Measurements from ENCODE around the gene TPRX1.
A peak's percentile ranks its signal among the peaks of the same experiment; 100 is the strongest.

Gene TPRX1

GRCh38 chr19:47760632-47760999, 43.7 kb downstream of the TPRX1 start:
- Histone ChIP-seq H3K27me3 (ENCODE audit: control insufficient read depth in 1 of 2, insufficient read depth in 1 of 2, low read length in 2 of 2) (no peaks in the 10 kb centered on the region), H3K9ac (ENCODE audit: low read length) (no peak overlapping the region)

GRCh38 chr19:47758443-47758804, 45.9 kb downstream of the TPRX1 start:
- Histone ChIP-seq H3K27me3 (ENCODE audit: control insufficient read depth in 1 of 2, insufficient read depth in 1 of 2, low read length in 2 of 2) (no peaks in the 10 kb centered on the region), H3K36me3 (ENCODE audit: control insufficient read depth in 1 of 2, insufficient read depth in 2 of 2, low read depth in 1 of 2, low read length in 2 of 2) (peaks cover 61 to 66% of the 10 kb centered on the region in 2 experiments), H3K4ac (ENCODE audit: low read depth in 1 of 2, low read length in 2 of 2) (no peak overlapping the region), H3K4me1 (ENCODE audit: control insufficient read depth, insufficient read depth, low read depth, low read length) (no peaks in the 10 kb centered on the region), H2AK5ac (ENCODE audit: low read length, severe bottlenecking) (no peak overlapping the region), H3K4me2 (ENCODE audit: low read length, poor library complexity, severe bottlenecking) (no peak overlapping the region), H2BK15ac (ENCODE audit: low read depth, poor library complexity, severe bottlenecking) (no peak overlapping the region), H3K18ac (ENCODE audit: low read depth in 1 of 2, low read length in 2 of 2) (no peak overlapping the region), H2AFZ (ENCODE audit: low read depth, low read length) (no peak overlapping the region), H3K9me3 (ENCODE audit: control insufficient read depth, low read length) (no peaks in the 10 kb centered on the region), H4K91ac (ENCODE audit: low read length) (no peak overlapping the region), H3K23ac (ENCODE audit: low read length in 2 of 2) (no peak overlapping the region), H3K4me3 (ENCODE audit: insufficient read depth in 1 of 2, low read depth in 1 of 2, low read length in 2 of 2) (no peak overlapping the region), H4K8ac (ENCODE audit: low read length) (no peak overlapping the region), H3K14ac (ENCODE audit: low read length in 2 of 2) (no peak overlapping the region), H2BK120ac (ENCODE audit: low read depth, low read length) (no peak overlapping the region), H3K27ac (ENCODE audit: low read length, poor library complexity, severe bottlenecking) (no peak overlapping the region), H2BK12ac (ENCODE audit: low read length in 2 of 2) (no peak overlapping the region), H2BK5ac (ENCODE audit: low read depth, low read length, poor library complexity, severe bottlenecking) (no peak overlapping the region), H3K9ac (ENCODE audit: low read length) (no peak overlapping the region), H3K79me1 (replicated peaks; ENCODE audit: low read length, poor library complexity, severe bottlenecking) (peaks cover 17% of the 10 kb centered on the region)
- no peak for DNase-seq
- over 99% methylated on average over 5 of the region's 5 CpGs for WGBS

More at GRCh38 chr19:47760632-47760999, 43.7 kb downstream of the TPRX1 start:
- Histone ChIP-seq H2BK12ac (ENCODE audit: low read length in 2 of 2) (no peak overlapping the region), H3K9me3 (ENCODE audit: control insufficient read depth, low read length) (no peaks in the 10 kb centered on the region), H3K4me2 (ENCODE audit: low read length, poor library complexity, severe bottlenecking) (no peak overlapping the region), H3K23ac (ENCODE audit: low read length in 2 of 2) (no peak overlapping the region), H2BK5ac (ENCODE audit: low read depth, low read length, poor library complexity, severe bottlenecking) (no peak overlapping the region), H2AFZ (ENCODE audit: low read depth, low read length) (no peak overlapping the region), H3K14ac (ENCODE audit: low read length in 2 of 2) (no peak overlapping the region), H3K18ac (ENCODE audit: low read depth in 1 of 2, low read length in 2 of 2) (no peak overlapping the region), H3K4ac (ENCODE audit: low read depth in 1 of 2, low read length in 2 of 2) (no peak overlapping the region), H3K79me1 (replicated peaks; ENCODE audit: low read length, poor library complexity, severe bottlenecking) (peaks cover 5% of the 10 kb centered on the region), H3K4me1 (ENCODE audit: control insufficient read depth, insufficient read depth, low read depth, low read length) (peaks cover 2% of the 10 kb centered on the region), H3K27ac (ENCODE audit: low read length, poor library complexity, severe bottlenecking) (no peak overlapping the region), H2BK15ac (ENCODE audit: low read depth, poor library complexity, severe bottlenecking) (no peak overlapping the region), H3K36me3 (ENCODE audit: control insufficient read depth in 1 of 2, insufficient read depth in 2 of 2, low read depth in 1 of 2, low read length in 2 of 2) (peaks cover 44 to 46% of the 10 kb centered on the region in 2 experiments), H4K91ac (ENCODE audit: low read length) (no peak overlapping the region), H2AK5ac (ENCODE audit: low read length, severe bottlenecking) (no peak overlapping the region), H3K4me3 (ENCODE audit: insufficient read depth in 1 of 2, low read depth in 1 of 2, low read length in 2 of 2) (no peak overlapping the region), H2BK120ac (ENCODE audit: low read depth, low read length) (no peak overlapping the region), H4K8ac (ENCODE audit: low read length) (no peak overlapping the region)
- 87% methylated on average over 5 of the region's 5 CpGs for WGBS
- no peak for DNase-seq

DNA sequence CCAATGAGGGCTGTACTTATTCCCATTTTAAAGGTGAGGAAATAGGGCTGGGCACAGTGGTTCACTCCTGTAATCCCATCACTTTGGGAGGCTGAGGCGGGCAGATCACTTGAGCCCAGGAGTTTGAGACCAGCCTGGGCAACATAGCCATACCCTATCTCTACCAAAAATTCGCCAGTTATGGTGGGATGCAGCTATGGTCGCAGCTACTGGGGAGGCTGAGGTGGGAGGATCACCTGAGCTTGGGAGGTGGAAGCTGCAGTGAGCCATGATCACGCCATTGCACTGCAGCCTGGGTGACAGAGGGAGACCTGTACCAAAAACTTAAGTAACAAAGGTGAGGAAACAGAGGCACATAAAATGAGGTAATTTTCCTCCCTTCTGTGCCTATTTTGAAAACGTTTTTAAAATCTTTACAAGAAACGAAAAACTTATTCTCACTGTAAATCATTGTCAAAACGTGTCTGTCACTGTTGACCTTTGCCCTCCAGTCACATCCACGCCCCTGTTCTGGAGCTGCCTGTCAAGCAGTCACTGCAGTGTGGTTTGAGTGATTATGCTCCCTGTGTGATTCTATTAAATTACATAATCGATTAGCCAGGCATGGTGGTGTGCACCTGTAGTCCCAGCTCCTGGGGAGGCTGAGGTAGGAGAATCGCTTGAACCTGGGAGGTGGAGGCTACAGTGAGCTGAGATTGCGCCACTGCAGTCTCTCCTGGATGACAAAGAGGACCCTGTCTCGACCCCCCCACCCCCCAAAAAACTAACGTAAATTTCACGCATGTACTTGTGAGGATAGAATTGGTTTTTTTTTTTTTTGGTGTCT, 46.5 kb downstream of the TPRX1 start:
- no peak overlapping the region for H4K91ac ChIP-seq (ENCODE audit: low read length)
- no peak overlapping the region for H2BK12ac ChIP-seq (ENCODE audit: low read length in 2 of 2)
- no peak overlapping the region for H2AFZ ChIP-seq (ENCODE audit: low read depth, low read length)
- H3K36me3 ChIP-seq (ENCODE audit: control insufficient read depth in 1 of 2, insufficient read depth in 2 of 2, low read depth in 1 of 2, low read length in 2 of 2): peaks cover 67 to 72% of the 10 kb centered on the region in 2 experiments
- no peaks in the 10 kb centered on the region for H3K4me1 ChIP-seq (ENCODE audit: control insufficient read depth, insufficient read depth, low read depth, low read length)
- H3K4me2 ChIP-seq (ENCODE audit: low read length, poor library complexity, severe bottlenecking): no peak overlapping the region
- no peak overlapping the region for H2BK5ac ChIP-seq (ENCODE audit: low read depth, low read length, poor library complexity, severe bottlenecking)
- H3K14ac ChIP-seq (ENCODE audit: low read length in 2 of 2): no peak overlapping the region
- no peak overlapping the region for H3K23ac ChIP-seq (ENCODE audit: low read length in 2 of 2)
- H3K18ac ChIP-seq (ENCODE audit: low read depth in 1 of 2, low read length in 2 of 2): no peak overlapping the region
- no peak overlapping the region for H4K8ac ChIP-seq (ENCODE audit: low read length)
- H3K27me3 ChIP-seq (ENCODE audit: control insufficient read depth in 1 of 2, insufficient read depth in 1 of 2, low read length in 2 of 2): no peaks in the 10 kb centered on the region
- no peak overlapping the region for H2BK15ac ChIP-seq (ENCODE audit: low read depth, poor library complexity, severe bottlenecking)
- no peak overlapping the region for H3K9ac ChIP-seq (ENCODE audit: low read length)
- H3K9me3 ChIP-seq (ENCODE audit: control insufficient read depth, low read length): no peaks in the 10 kb centered on the region
- no peak overlapping the region for H3K4me3 ChIP-seq (ENCODE audit: insufficient read depth in 1 of 2, low read depth in 1 of 2, low read length in 2 of 2)
- DNase-seq: no peak
- no peak overlapping the region for H2BK120ac ChIP-seq (ENCODE audit: low read depth, low read length)
- H2AK5ac ChIP-seq (ENCODE audit: low read length, severe bottlenecking): no peak overlapping the region
- no peak overlapping the region for H3K4ac ChIP-seq (ENCODE audit: low read depth in 1 of 2, low read length in 2 of 2)
- H3K27ac ChIP-seq (ENCODE audit: low read length, poor library complexity, severe bottlenecking): no peak overlapping the region
- H3K79me1 ChIP-seq (replicated peaks; ENCODE audit: low read length, poor library complexity, severe bottlenecking): peaks cover 19% of the 10 kb centered on the region
- WGBS: 92% methylated on average over 12 of the region's 14 CpGs

GRCh38 chr19:47756953-47757608, 47.3 kb downstream of the TPRX1 start:
- Histone ChIP-seq H4K8ac (ENCODE audit: low read length) (no peak overlapping the region), H3K23ac (ENCODE audit: low read length in 2 of 2) (no peak overlapping the region), H3K36me3 (ENCODE audit: control insufficient read depth in 1 of 2, insufficient read depth in 2 of 2, low read depth in 1 of 2, low read length in 2 of 2) (peaks cover 75 to 79% of the 10 kb centered on the region in 2 experiments), H2BK15ac (ENCODE audit: low read depth, poor library complexity, severe bottlenecking) (no peak overlapping the region), H3K27me3 (ENCODE audit: control insufficient read depth in 1 of 2, insufficient read depth in 1 of 2, low read length in 2 of 2) (no peaks in the 10 kb centered on the region), H3K18ac (ENCODE audit: low read depth in 1 of 2, low read length in 2 of 2) (no peak overlapping the region), H3K9ac (ENCODE audit: low read length) (no peak overlapping the region), H3K4ac (ENCODE audit: low read depth in 1 of 2, low read length in 2 of 2) (no peak overlapping the region), H2AK5ac (ENCODE audit: low read length, severe bottlenecking) (no peak overlapping the region), H3K4me3 (ENCODE audit: insufficient read depth in 1 of 2, low read depth in 1 of 2, low read length in 2 of 2) (no peak overlapping the region), H3K4me1 (ENCODE audit: control insufficient read depth, insufficient read depth, low read depth, low read length) (no peaks in the 10 kb centered on the region), H3K14ac (ENCODE audit: low read length in 2 of 2) (no peak overlapping the region), H2BK12ac (ENCODE audit: low read length in 2 of 2) (no peak overlapping the region), H2BK120ac (ENCODE audit: low read depth, low read length) (no peak overlapping the region), H3K79me1 (replicated peaks; ENCODE audit: low read length, poor library complexity, severe bottlenecking) (peaks cover 26% of the 10 kb centered on the region), H2BK5ac (ENCODE audit: low read depth, low read length, poor library complexity, severe bottlenecking) (no peak overlapping the region), H4K91ac (ENCODE audit: low read length) (peak overlapping the region; percentile 15), H2AFZ (ENCODE audit: low read depth, low read length) (no peak overlapping the region), H3K4me2 (ENCODE audit: low read length, poor library complexity, severe bottlenecking) (no peak overlapping the region), H3K27ac (ENCODE audit: low read length, poor library complexity, severe bottlenecking) (no peak overlapping the region), H3K9me3 (ENCODE audit: control insufficient read depth, low read length) (no peaks in the 10 kb centered on the region)
- no peak for DNase-seq
- WGBS: 96% methylated on average over 22 of the region's 22 CpGs
